ENCODE results near the gene NARS2.
"Not testable (repeated sequence)": the region's sequence is repeated elsewhere in the genome, so short reads cannot be mapped to it uniquely, and the experiment has no call there.

DNA sequence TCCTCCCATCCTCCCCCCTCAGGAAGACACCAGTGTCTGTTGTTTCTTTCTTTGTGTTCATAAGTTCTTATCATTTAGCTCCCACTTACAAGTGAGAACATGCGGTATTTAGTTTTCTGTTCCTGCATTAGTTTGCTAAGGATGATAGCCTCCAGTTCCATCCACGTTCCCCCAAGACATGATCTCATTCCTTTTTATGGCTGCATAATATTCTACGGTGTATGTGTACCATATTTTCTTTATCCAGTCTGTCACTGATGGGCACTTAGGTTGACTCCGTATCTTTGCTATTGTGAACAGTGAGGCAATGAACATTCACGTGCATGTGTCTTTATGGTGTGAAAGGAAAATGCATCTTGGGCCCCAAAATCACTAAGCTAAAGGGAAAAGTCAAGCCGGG, 22.5 kb downstream of the NARS2 start:
- not testable (repeated sequence) for TF ChIP-seq CTCF (IDR thresholded peaks at IDR 0.05; ENCODE audit: low read length); EZH2 (optimal IDR thresholded peaks at IDR 0.05; ENCODE audit: low read depth, low read length)
